8988T (cell line): ENCODE data around the gene IARS1.
A peak's percentile ranks its signal among the peaks of the same experiment; 100 is the strongest.

ENCODE experiments used
- DNase-seq: peaks from one replicate; pipeline ENCODE4 v3.0.0; 2011

Gene IARS1

DNA sequence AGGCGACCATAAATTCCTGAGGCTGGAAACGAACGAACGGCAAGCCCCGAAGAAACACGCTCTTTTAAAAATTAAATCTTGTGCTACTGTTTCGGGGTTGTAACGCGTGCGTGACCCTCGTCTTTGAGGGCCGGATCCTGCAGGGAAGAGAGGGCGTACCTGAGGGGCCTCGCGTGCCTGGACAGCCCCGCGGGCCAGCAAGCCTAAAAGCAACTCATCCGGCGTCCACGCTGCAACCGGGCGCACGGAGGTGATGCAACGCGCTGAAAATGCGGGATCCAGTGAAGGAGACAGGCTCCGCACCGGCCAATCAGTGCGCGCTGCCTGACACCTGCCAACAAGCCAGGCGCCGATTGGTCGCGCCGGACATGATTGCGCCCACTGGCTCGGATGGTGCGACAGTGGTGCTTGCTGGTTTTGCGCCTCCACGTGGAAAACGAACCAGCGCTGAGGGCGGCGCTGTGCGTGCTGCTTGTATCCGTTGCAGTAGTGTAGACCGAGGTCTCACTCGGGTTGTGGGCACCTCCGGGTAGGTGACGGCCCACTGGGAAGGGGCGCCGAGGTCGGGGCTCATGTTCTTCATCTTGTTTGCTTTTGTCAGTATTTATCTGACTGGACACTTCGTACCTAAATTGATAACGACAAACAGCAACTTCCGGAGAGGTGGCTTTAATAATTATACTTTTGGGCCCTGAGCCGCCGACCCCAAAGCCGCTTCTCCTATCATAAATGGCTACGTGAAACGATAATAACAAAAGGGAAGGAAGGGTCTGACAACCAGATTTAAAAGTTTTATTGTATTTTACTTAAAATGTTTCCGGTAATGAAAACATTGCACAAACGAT, at the start of gene IARS1:
Gene IARS1, minus strand, starts transcription at position 246 of the 845 bp plus-strand sequence. CDS start 4,278 bp downstream, outside the sequence.
- DNase-seq, result peak; percentile 65

DNA sequence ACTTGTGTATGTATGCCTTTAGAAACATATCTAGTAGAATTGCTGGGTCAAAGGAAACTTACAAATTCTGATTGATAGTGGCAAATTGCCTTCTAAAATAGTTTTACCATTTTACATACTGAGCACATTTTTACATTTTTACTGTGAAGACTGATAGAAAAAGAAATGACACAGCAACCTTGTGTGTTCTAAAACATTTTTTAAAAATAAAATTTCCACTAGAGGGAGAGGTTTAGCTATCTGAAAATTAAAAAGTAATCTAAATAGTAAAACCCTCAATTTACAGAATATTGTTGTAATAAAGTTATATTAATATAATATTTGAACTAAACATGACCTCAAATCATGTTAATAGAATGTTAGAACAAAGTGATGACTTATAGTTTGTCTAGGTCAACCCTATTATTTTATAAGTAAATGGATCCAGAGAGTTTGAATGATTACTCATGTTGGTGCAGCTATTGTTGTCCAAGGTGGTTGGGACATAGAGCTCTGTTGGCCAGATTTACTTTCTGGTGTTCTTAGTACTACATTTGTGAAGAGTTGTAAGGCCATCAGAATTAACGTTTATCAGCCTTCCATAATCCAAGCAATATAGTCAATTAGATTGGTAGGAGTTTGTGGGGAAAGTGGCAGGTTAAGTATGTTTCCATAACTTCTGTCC, 49.5 kb upstream of the IARS1 start:
- DNase-seq, result no peak

DNA sequence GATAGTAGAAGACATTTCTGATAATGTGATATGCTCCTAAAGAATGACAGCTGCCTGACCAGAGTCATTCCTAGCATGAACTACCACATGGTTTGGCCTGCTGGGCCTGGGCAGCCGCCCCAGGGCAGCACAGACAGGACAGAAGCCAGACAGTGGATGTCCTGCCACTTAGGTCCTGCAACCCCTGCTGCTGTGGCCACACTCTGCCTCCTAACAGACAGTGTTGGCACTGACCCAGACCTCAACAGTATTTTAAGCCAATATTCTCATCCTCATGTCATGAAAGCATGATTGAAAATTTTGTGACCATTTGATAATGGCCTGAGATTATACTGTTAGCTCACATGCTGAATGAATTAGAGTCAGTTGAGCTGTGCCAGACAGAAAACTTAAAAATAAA, 48.1 kb upstream of the IARS1 start:
- DNase-seq, result no peak

DNA sequence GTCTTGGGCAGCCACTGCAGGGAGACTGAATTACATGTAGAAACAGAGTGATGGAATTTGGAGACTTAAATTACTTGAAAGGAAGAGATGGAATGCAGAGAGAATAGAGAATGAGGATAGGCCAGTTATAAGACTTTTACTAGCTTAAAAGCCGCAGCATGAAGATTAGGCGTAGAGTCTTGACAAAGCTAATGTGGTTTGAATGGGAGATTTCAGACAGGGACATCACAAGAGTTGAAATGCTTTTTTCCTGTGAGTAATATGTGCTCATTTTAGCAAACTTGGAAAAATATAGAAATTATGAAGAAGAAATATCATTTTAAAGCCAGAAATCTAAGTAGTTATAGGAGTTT, 39.8 kb upstream of the IARS1 start:
- DNase-seq, result no peak

DNA sequence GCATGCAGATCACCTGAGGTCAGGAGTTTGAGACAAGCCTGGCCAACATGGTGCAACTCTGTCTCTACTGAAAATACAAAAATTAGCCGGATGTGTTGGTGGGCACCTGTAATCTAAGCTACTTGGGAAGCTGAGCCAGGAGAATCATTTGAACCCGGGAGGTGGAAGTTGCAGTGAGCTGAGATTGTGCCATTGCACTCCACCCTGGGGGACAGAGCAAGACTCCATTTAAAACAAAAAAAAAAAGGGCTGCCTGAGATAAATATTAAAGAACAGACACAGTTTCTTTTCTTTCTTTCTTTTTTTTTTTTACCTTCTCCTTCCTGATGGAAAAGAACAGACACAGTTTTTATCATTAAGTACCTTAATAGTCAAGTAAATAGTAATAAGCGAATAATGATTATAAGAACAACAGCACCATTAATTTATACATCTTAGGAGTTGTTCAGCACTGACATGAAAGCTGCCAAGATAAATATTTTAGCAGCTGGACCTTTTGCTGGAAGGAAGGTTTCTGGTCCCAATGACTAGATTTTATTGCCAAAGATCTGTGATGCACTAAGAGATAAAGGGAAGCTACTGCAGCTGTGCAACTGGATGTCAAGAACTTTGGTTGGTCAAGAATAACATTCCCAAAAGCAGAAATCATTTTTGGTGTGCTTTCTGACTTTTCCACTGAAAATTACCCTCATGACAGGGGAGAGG, 39.2 kb upstream of the IARS1 start:
- no peak for DNase-seq

DNA sequence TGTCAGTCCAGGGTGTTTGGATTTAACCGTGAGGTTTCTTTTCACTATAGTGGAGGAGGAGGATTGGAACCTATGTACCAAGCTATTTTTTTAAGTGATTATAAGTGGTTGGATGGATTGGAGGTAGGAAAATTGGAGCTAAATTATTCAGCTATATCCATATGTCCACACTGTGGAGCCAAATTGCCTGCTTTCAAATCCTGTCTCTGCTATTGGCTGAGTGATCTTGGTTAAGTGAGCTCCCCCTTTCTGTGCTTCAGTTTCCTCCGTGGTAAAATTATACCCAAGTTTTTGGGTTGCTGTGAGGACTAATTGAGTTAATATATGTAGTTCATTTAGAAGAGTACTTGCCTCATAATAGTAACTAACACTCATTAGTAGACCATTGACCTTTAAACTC, 34.7 kb upstream of the IARS1 start:
- no peak for DNase-seq

DNA sequence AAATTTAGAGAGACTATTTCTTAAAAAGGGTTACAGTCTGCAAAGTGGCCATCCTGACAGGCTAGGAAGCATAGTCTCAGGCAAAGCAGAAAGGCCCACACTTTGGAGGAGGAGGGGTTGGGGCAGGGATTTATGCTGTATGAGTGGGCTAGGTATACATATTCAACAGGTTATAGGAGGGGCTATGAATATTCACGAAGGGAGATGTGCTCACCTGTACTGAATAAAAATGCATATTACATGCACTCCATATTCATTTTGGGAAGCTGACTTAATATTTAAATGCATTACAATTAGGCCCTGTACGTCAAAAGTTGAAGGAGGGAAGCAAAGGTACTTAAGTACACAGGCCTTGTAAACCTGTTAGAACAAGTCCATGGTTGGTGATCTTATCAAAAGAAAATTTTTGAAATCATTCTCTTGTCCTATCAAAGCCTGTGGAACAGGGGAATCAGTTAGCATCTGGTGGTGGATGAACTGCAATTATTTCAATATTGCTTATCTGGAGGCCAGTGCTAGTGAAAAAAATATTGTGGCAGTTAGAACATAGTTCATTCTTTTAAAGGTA, 33.9 kb upstream of the IARS1 start:
- no peak for DNase-seq

DNA sequence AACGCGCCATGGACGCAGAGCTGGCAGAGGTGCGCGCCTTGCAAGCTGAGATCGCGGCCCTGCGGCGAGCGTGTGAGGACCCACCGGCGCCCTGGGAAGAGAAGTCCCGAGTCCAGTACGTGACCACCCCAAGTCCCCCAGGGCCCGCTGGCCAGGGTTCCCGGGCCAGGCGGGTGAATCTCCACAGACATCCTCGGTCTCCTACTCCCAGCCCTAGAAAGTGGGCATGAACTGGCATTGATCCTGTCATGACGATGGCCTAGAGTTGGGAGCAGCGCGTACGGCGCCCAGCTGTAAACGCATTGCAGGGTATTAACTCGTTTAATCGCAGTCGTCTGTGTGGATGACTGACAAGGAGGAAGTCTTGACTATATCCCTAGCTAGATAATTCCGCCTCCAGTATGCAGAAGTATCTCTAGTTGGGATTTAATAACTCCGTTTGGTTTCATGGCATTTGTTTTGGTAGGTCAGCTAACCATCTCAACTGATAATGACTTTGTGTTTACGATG, 32.5 kb upstream of the IARS1 start:
- DNase-seq, result peak; percentile 7

DNA sequence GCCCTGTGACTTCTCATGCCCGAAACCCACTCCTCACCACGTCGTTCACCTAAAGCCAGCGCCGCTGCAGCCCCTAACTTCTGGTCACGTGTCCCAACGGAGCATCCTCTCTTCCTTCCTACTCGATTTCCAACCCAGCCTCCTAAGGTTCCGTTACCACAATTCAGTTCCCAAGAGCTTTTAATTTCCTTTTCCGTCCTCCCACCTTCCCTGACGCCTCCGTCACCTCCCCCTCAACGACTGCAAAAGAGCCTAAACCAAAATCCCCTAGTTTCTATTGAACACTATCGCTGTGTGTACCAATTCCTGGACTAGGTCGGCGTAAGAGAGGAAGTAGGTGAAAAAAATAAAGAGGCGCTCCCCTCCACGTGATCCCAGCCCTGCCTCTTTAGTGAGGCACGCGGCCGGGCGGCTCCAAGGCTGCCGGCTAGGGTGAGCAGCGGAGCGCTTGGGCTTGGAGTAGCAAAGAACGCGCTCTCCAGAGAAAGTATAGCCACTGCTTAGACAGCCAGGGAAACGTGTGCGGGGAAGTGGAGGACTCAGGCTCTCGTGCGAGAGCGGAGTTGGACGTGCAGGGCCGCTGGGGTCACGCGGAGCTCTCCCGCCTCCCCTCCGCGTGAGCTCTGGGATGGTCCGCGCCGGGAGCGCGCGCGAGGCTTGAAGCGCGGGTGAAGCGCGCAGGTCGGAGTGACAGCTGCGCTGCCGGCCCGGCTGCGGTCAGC, 31.9 kb upstream of the IARS1 start, which contains the start of the genes CENPP and NOL8:
Gene CENPP, plus strand, starts transcription at position 685 of the 722 bp plus-strand sequence.
Gene NOL8, minus strand, starts transcription at position 82 of the 722 bp plus-strand sequence. CDS start 1,189 bp downstream, outside the sequence.
- DNase-seq, result peak; percentile 62

DNA sequence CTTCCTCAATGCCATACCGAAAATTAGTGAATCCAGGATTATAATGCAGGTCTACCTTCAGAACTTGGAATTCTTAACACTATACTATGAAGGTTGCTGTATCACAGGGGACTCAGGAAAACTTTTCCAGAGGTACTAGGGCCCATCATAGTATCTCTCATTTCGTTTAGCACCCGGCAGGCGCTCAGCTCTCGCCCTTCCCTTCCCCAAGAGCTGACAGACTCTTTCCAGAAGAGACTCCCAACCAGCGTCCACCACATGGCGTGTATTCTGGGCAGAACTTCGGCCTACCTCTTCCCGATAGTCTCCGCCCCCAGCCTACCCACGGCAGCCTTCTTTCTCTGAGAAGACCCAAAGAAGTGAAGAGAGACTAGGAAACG, 31.4 kb upstream of the IARS1 start:
- DNase-seq, result peak; percentile 12

DNA sequence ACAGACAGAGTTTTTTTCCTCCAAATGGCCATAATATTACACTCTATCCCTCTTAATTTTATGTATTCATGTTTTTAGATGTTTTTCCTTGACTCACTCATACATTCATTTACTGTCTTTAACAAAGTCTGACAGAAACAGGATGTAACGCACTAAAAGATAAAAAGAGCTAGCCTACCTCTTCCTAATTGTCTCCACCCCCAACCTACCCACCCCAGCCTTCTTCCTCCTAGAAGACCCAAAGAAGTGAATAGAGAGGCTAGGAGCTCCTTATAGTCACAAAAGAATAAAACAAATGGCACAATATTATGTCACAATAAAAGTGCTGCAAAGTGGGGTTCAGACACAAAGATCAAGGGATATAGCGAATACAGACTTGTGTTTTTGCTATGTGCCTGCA, 30.9 kb upstream of the IARS1 start:
- no peak for DNase-seq

DNA sequence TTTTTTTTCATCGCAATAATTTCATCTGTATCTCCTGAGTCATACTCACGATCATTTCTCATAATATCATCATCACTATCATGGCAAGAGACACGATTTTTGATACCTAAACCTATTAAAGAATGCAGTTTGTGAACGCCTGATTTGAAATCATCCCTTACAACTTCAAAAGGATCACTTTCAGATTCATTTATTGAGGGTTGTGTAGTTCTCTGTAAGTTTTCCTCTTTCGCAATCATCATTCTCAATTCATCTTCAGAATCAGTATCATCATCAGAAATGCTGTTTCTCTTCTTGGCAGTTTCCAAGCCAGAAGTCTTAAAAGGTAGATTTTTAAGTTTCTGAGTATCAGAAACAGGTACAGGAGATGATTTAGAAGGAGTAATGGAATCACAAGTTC, 22.0 kb upstream of the IARS1 start:
- DNase-seq, result no peak

DNA sequence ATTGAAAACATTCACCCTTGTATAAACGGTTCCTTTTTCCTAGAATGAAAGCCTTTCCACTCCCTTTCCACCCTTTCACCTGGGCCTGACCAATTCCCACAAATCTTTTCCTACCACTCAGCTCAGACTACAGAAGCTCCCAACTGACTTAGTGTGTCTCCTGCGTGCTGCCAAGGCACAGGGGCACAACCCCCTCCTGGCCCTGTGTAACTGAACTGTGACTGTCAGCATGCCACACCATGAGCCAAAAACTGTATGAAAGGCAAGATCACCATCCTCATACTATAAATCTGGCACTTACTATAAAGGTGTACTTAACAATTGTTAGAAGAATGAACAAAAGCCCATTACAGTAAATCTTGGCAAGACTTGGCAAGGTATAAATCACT, 20.1 kb upstream of the IARS1 start:
- no peak for DNase-seq

DNA sequence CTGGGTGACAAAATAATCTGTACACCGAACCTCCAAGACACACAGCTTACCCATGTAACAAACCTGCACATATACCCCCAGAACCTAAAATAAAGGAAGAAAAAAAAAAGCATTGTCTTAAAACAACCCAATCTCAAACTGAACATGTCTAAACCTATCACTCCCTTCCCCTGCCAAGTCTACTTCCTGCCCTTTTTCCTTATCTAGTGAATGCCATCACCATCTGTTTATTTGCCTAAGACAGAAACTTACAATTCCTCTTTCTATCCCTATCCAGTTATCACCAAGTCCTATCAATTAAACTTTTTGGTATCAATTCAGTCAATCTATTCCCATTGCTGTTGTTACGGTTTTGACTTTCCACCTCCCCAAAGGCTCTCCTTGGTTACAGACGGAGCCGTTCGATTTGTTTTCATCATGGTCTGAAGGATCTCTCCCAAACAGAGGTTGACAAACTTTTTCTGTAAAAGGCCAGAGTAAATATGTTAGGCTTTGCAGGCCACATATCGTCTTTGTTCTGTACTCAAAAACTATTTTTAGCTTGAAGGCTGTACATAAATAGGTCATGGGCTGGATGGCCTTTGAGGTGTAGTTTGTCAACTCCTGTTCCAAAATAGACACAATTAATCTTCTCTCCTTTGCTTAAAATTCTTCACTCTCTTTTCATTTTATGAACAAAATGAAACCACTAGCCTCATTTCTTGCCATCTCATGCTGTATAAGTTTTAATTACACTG, 19.6 kb upstream of the IARS1 start:
- DNase-seq, result no peak

DNA sequence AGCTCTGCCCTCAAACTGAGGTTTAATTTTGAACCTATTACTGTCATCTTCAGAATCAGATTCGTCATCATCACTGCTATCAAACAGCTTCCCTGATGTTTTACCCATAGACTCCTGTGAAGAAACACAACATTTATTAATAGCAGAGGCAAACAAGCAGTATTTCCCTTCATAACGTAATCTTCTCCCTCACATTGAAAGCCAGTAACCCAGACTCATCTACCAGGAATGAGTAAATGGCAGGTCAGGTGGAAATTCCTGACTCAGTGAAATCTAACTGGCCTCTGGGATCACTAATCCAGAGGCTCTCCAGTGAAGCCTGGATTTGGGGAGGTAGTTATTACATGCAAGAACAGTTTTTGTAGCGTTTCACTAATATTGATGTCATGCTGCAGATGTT, 17.1 kb upstream of the IARS1 start:
- DNase-seq, result no peak

DNA sequence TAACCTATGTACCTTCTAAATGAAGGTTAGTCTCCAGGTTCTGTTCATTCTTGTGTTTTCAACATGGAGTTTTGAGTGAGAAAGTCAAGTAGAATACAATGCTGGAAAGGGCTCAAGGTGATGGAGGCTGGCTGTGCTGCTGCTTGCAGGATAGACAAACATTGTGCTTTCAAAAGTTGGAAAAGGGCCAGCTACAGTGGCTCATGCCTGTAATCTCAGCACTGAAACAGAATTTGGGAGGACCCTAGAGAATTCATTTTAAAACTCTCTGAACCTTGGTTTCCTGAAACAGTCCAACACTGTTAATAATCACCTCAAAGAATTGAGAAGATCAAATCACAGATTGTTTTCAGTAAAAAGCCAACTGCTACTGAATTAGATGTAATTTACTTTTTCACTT, 15.4 kb upstream of the IARS1 start:
- DNase-seq, result no peak

DNA sequence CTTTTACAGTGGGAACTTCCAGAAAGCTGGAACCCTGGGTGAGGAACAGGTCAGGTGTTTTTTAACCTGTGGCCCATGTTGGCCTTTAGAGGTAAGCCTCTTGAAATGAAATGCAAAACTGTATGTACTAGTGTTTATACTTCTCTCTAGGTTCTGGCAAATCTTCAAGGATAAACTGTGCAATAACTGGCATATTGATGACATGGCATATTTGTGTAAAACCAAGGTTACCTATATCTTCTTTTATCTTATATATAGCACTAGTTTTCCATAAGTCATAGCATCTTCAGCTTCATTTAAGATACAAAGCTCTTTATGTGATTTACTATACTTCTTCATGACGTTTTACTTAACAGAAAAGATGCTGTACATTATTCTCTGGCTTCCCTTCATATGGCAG, 7.4 kb upstream of the IARS1 start:
- no peak for DNase-seq

DNA sequence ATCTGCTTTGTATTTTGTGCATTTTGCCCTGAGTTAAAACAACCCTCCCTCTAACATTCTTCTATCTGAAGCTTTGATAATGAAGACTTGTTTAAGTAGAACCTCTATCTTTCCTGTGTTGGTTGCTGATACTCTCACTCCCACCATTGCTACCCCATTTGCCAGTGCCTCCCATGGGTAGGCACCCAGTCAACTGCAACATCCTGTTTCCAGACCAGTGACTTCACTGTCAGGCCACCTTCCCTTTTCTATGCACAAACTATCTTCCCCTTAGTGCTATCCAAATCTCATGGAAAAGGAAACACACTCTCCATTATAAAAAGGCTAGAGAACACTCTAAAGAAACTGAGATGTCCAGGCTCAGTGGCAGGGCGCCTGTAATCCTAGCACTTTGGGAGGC, 5.6 kb upstream of the IARS1 start:
- DNase-seq, result no peak

DNA sequence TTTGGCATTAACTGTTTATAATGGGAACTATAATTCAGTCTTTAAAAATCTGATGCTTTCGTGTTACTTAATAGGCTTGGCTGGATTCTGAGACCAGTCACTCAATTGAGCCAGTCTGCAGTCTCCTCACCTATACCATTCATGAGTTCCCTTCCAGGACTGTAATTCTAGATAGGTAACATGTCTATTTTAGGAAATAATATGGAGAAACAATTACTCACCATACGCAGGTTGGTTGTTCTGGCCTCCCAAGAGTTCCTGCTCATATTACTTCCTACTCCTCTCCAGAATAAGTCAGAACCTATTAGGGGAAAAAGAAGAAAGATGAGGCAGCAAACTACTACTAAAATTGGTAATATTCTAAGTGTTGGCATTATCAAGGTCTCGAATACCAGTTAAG, 4.5 kb upstream of the IARS1 start:
- DNase-seq, result no peak

DNA sequence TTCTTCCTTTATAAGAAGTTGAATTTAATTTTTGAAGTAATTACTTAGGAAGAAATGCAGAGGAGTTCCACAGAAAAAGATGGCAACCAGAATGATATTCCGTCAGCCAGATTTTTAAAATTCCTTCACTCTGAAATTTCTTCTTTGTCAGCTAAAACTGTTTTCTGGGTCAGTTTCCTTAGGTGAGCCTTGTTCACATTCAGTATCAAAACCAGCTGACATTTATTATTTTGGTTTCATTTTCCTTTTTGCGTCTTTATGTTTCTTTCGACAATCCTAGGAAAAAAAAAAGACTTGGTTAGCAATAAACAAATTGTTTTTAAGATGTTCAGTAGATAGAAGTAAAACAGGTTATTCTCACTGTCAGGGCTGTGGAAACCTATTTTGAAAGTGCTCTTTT, 4.1 kb upstream of the IARS1 start:
- DNase-seq, result no peak

DNA sequence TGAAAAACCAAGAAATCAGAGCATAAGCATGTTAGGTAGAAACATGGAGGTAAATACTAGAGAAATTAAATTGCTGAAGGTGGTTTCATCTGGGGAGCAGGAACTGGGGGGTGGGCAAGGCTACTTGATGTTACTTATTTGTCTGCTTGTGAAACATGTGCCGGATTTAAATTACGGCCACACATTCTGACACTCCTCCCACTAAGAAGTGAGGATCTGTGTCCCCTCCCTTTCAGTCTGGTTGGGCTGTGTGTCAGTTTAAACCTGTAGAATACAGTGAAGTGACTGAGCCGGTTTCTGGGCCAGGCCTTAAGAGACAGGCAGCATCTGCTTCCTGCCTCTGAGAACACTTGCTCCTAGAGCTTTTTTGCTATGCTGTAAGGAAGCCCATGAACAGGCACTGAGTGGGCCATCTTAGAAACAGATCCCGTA, 2.3 kb upstream of the IARS1 start:
- no peak for DNase-seq
